ENCODE measurements around the gene PDP2. TPM values are rescaled to one million over a fixed set of nuclear protein-coding genes. Genes with fewer than 3 reads are reported as not detected.

Gene PDP2
- total and polyA plus RNA-seq, 9 of the 15 experiments (the other 6 are each of a cell fraction or from before 2014, with no cell fraction given) = 2.5 to 24.3 (median 7.2) TPM

GRCh38 chr16:66880288-66881013, at the start of gene PDP2 (continued):
- peak; percentile 94 to 97 for TF ChIP-seq MNT (conservative IDR thresholded peaks at IDR 0.05)
- no peak for TF ChIP-seq POLR2AphosphoS2 (IDR thresholded peaks at IDR 0.05; ENCODE audit: low read length)
- no peak for TF ChIP-seq JUNB (CRISPR knock-in tag; conservative IDR thresholded peaks at IDR 0.05)
- no peak for TF ChIP-seq ZNF785 (CRISPR knock-in tag; IDR thresholded peaks at IDR 0.05)
- TF ChIP-seq SNAPC5 (CRISPR knock-in tag; IDR thresholded peaks at IDR 0.05) = no peak
- peak in 1 of 2 experiments; percentile 19; a peak in 1 of 4 replicates for TF ChIP-seq ZNF318 (IDR thresholded peaks at IDR 0.05; ENCODE audit: borderline replicate concordance in 1 of 2, low read depth in 1 of 2)
- no peak for TF ChIP-seq ETS2 (tag; IDR thresholded peaks at IDR 0.05; ENCODE audit: borderline replicate concordance, poor library complexity, severe bottlenecking)
- TF ChIP-seq AFF4 (CRISPR knock-in tag; IDR thresholded peaks at IDR 0.05) = peak; percentile 41; the same call in 1 of the 2 replicates
- TF ChIP-seq RBM34 (IDR thresholded peaks at IDR 0.05; ENCODE audit: borderline replicate concordance, insufficient read depth, low read length) = no peak
- no peak for TF ChIP-seq ZNF707 (CRISPR knock-in tag; conservative IDR thresholded peaks at IDR 0.05)
- peak; percentile 93 for TF ChIP-seq FOS (IDR thresholded peaks at IDR 0.05; ENCODE audit: extremely low read depth, insufficient read length)
- no peak for TF ChIP-seq TEAD4 (IDR thresholded peaks at IDR 0.05; ENCODE audit: low read length)
- peak; percentile 59; the same call in 1 of the 2 replicates for TF ChIP-seq TEAD4 (CRISPR knock-in tag; IDR thresholded peaks at IDR 0.05; ENCODE audit: borderline replicate concordance)

All from K562 (cell line).